H9 (cell line): ENCODE results near the gene TIFAB. TPM values are rescaled to one million over a fixed set of nuclear protein-coding genes. Genes with fewer than 3 reads are reported as not detected.
A peak's percentile ranks its signal among the peaks of the same experiment; 100 is the strongest.

Source experiments
- DNase-seq: peaks from one replicate; pipeline ENCODE4 v3.0.0-alpha.2; 2017
- H2AFZ ChIP-seq: one replicate; pipeline ENCODE4 v1.6.1; 2013; ENCODE audit warnings: mild to moderate bottlenecking, low read length, control low read depth, moderate library complexity
- H2AK5ac ChIP-seq: 2 replicates; pipeline ENCODE4 v1.6.1; 2013; ENCODE audit warnings: low read length, control low read depth, mixed read lengths; ENCODE audit not compliant: insufficient read length
- H2BK120ac ChIP-seq: one replicate; pipeline ENCODE4 v1.6.1; 2013; ENCODE audit warnings: low read depth, mild to moderate bottlenecking, low read length, control low read depth, inconsistent platforms; ENCODE audit not compliant: poor library complexity, severe bottlenecking
- H2BK12ac ChIP-seq: 2 replicates; pipeline ENCODE4 v1.6.1; 2013; ENCODE audit warnings: low read length, control low read depth, mixed read lengths, low read depth; ENCODE audit not compliant: insufficient read length
- H2BK15ac ChIP-seq: 2 replicates; pipeline ENCODE4 v1.6.1; 2013; ENCODE audit warnings: low read depth, low read length, control low read depth
- H2BK20ac ChIP-seq: one replicate; pipeline ENCODE4 v1.6.1; 2013; ENCODE audit warnings: low read depth, mild to moderate bottlenecking, low read length, control low read depth, inconsistent platforms; ENCODE audit not compliant: poor library complexity, severe bottlenecking
- H2BK5ac ChIP-seq: 2 replicates; pipeline ENCODE4 v1.6.1; 2013; ENCODE audit warnings: low read length, control low read depth, mixed read lengths; ENCODE audit not compliant: insufficient read length
- H3K14ac ChIP-seq: 2 replicates; pipeline ENCODE4 v1.6.1; 2013; ENCODE audit warnings: low read length, control low read depth; ENCODE audit not compliant: insufficient read depth
- H3K18ac ChIP-seq: 2 replicates; pipeline ENCODE4 v1.6.1; 2013; ENCODE audit warnings: low read depth, mild to moderate bottlenecking, mixed read lengths, low read length, control low read depth; ENCODE audit not compliant: insufficient read length
- H3K23ac ChIP-seq: 2 replicates; pipeline ENCODE4 v1.6.1; 2013; ENCODE audit warnings: low read length, control low read depth, mixed read lengths, low read depth; ENCODE audit not compliant: insufficient read length
- H3K23me2 ChIP-seq: 2 replicates; pipeline ENCODE4 v1.6.1; 2013; ENCODE audit warnings: low read depth, mild to moderate bottlenecking, mixed read lengths, low read length, control low read depth; ENCODE audit not compliant: insufficient read length, poor library complexity, severe bottlenecking
- H3K27ac ChIP-seq: 2 replicates; pipeline ENCODE4 v1.5.1; 2013; ENCODE audit warnings: low read length, control low read depth, mixed read lengths, low read depth; ENCODE audit not compliant: insufficient read length
- H3K27me3 ChIP-seq: 2 replicates; pipeline ENCODE4 v1.6.1; 2013; ENCODE audit warnings: low read length, control low read depth, inconsistent platforms; ENCODE audit not compliant: insufficient read depth
- H3K4ac ChIP-seq: 2 replicates; pipeline ENCODE4 v1.6.1; 2013; ENCODE audit warnings: low read depth, mild to moderate bottlenecking, control low read depth, inconsistent platforms, low read length, moderate library complexity
- H3K4me1 ChIP-seq: 2 replicates; pipeline ENCODE4 v1.6.1; 2013; ENCODE audit warnings: low read length, control low read depth, inconsistent platforms; ENCODE audit not compliant: insufficient read depth
- H3K4me2 ChIP-seq: 2 replicates; pipeline ENCODE4 v1.6.1; 2013; ENCODE audit warnings: low read length, control low read depth, mixed read lengths; ENCODE audit not compliant: insufficient read length, insufficient read depth
- H3K56ac ChIP-seq: 2 replicates; pipeline ENCODE4 v1.6.1; 2013; ENCODE audit warnings: low read depth, mild to moderate bottlenecking, mixed read lengths, low read length, control low read depth; ENCODE audit not compliant: insufficient read length
- H3K79me1 ChIP-seq: 2 replicates; pipeline ENCODE4 v1.6.1; 2013; ENCODE audit warnings: low read depth, mild to moderate bottlenecking, moderate library complexity, low read length, control low read depth, inconsistent platforms; ENCODE audit not compliant: insufficient read depth, poor library complexity, severe bottlenecking
- H3K79me2 ChIP-seq: 2 replicates; pipeline ENCODE4 v1.6.1; 2013; ENCODE audit warnings: low read length, control low read depth, inconsistent platforms; ENCODE audit not compliant: insufficient read depth
- H3K9ac ChIP-seq: 2 replicates; pipeline ENCODE4 v1.6.1; 2013; ENCODE audit warnings: low read length, control low read depth, mixed read lengths; ENCODE audit not compliant: insufficient read length; ENCODE audit errors: extremely low read depth
- H3K9me3 ChIP-seq: one replicate; pipeline ENCODE4 v1.6.1; 2013; ENCODE audit warnings: low read depth, low read length, inconsistent platforms; ENCODE audit not compliant: control insufficient read depth
- H3T11ph ChIP-seq: one replicate; pipeline ENCODE4 v1.6.1; 2013; ENCODE audit warnings: mild to moderate bottlenecking, low read length, control low read depth, inconsistent platforms
- H4K20me1 ChIP-seq: one replicate; pipeline ENCODE4 v1.6.1; 2013; ENCODE audit not compliant: control insufficient read depth, insufficient read length, insufficient read depth
- H4K5ac ChIP-seq: 2 replicates; pipeline ENCODE4 v1.6.1; 2013; ENCODE audit warnings: low read depth, mild to moderate bottlenecking, mixed read lengths, low read length, control low read depth; ENCODE audit not compliant: insufficient read length
- H4K8ac ChIP-seq: replicated peaks from 2 replicates; pipeline ENCODE4 v1.6.1; 2013; ENCODE audit warnings: low read length, control low read depth, mixed read lengths, low read depth; ENCODE audit not compliant: insufficient read length
- H4K91ac ChIP-seq: 2 replicates; pipeline ENCODE4 v1.6.1; 2013; ENCODE audit warnings: low read depth, mild to moderate bottlenecking, moderate library complexity, mixed read lengths, low read length, control low read depth; ENCODE audit not compliant: insufficient read length
- H3K27ac Mint-ChIP-seq, 3 experiments: 2 replicates in 2 of 3; 3 replicates in 1 of 3; pipeline ENCODE4 v1.8.0; 2020 to 2021; ENCODE audit warnings: mixed read lengths in 3 of 3, mild to moderate bottlenecking in 1 of 3, moderate library complexity in 1 of 3
- H3K27me3 Mint-ChIP-seq: 2 replicates; pipeline ENCODE4 v1.8.0; 2021; ENCODE audit warnings: low read depth, mild to moderate bottlenecking, moderate library complexity, mixed read lengths
- H3K36me3 Mint-ChIP-seq, 3 experiments: 2 replicates in 2 of 3; 3 replicates in 1 of 3; pipeline ENCODE4 v1.8.0; 2020 to 2021; ENCODE audit warnings: low read depth in 3 of 3, mixed read lengths in 3 of 3; ENCODE audit not compliant: insufficient read depth in 1 of 3
- H3K4me1 Mint-ChIP-seq, 2 experiments: 2 replicates each; pipeline ENCODE4 v1.8.0; 2020; ENCODE audit warnings: mixed read lengths in 2 of 2
- H3K4me3 Mint-ChIP-seq, 2 experiments: 2 replicates in 1 of 2; 3 replicates in 1 of 2; pipeline ENCODE4 v1.8.0; 2020 to 2021; ENCODE audit warnings: mild to moderate bottlenecking in 2 of 2, mixed read lengths in 2 of 2, moderate library complexity in 1 of 2
- H3K9me3 Mint-ChIP-seq, 2 experiments: 2 replicates in 1 of 2; 3 replicates in 1 of 2; pipeline ENCODE4 v1.8.0; 2020; ENCODE audit warnings: mild to moderate bottlenecking in 2 of 2, mixed read lengths in 2 of 2, moderate library complexity in 1 of 2
- WGBS: extraction: QIAGEN DNeasy Blood & Tissue Kit; methylation state at CpG from one replicate; pipeline ENCODE4 v1.1.7; 2013; ENCODE audit warnings: missing lambda C conversion rate, low lambda C conversion rate, mixed read lengths; ENCODE audit not compliant: insufficient read length; ENCODE audit errors: extremely low coverage; 5-methylcytosine and 5-hydroxymethylcytosine counted together
- total RNA-seq: library from RNA; stranded (reverse); gene quantifications from 2 replicates; pipeline ENCODE4 v1.2.1, GENCODE V29; 2021
- TF ChIP-seq, protein P1 (sequence below): fragments of 200-600 bp; sonication (generic); conservative IDR thresholded peaks from 3 replicates; pipeline ENCODE4 v1.8.0; 2021; ENCODE audit warnings: antibody characterized with exemption, mild to moderate bottlenecking

The TIFAB gene
- total RNA-seq, 1 experiment from 2014 or later, result not detected

DNA sequence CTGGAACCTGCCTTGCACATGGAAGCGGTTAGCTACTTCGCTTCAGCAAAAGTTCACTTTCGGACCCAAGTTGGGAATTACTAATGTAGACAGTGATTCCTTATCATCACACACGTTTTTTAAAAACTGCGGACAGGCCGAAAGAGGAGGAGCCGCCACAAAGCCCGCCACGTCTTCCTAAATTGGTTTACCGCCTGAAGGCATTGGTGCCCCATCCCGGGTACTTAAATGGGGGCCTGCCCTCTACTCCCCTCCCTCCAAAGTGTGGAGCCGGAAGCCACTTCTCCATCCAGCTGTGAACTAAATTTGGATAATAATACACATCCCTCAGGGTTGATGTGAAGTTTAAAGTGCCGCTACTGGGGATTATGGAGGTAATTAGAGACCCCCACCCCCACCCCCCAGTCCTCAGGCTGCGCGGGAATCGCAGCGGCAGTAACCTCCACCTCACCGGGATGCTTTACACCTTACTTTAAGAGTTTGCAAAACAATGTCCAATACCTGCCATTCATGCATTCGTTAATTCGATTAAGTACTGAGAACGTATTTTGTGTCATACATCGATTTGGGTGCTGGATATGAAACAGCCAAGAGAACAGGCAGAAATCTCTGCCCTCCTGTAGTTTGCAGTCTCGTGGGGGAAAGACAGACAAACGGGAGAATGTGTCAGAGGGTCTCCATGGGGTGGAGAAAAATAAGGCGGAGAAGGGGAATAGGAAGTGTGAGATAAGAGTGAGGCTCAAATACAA, 52.2 kb downstream of the TIFAB start:
- Histone ChIP-seq H2BK5ac (no peak overlapping the region), H3K23me2 (peaks cover 16% of the 10 kb centered on the region), H3K4me1 (peaks cover 13% of the 10 kb centered on the region; the same call in 1 of the 2 replicates), H2AFZ (no peak overlapping the region), H2BK12ac (no peak overlapping the region), H3K9ac (no peak overlapping the region), H3K79me1 (peaks cover 5% of the 10 kb centered on the region), H3K27me3 (peaks cover 25% of the 10 kb centered on the region; the same call in 1 of the 2 replicates), H4K5ac (no peak overlapping the region), H3K27ac (no peak overlapping the region), H3K9me3 (no peaks in the 10 kb centered on the region), H2BK120ac (no peak overlapping the region), H2BK20ac (no peak overlapping the region), H4K20me1 (peaks cover 2% of the 10 kb centered on the region), H3K56ac (no peak overlapping the region), H2AK5ac (no peak overlapping the region), H3K4me2 (peak overlapping the region; percentile 82), H4K91ac (no peak overlapping the region), H3K18ac (peak overlapping the region; percentile 35), H4K8ac (no peak overlapping the region), H3K4ac (no peak overlapping the region), H3T11ph (no peak overlapping the region), H3K14ac (no peak overlapping the region), H2BK15ac (no peak overlapping the region), H3K23ac (no peak overlapping the region), H3K79me2 (peaks cover 7% of the 10 kb centered on the region; the same call in 1 of the 2 replicates)
- Mint-ChIP-seq H3K27me3 (peaks cover 79% of the 10 kb centered on the region), H3K4me1 (peaks cover 46 to 51% of the 10 kb centered on the region in 2 experiments), H3K36me3 (peaks cover 0 to 2% (median under 1%) of the 10 kb centered on the region in 3 experiments; a peak in 3 of 7 replicates), H3K9me3 (peaks cover 2 to 4% of the 10 kb centered on the region in 2 experiments; a peak in 2 of 5 replicates), H3K4me3 (peak overlapping the region; percentile 75 to 87), H3K27ac (peak overlapping the region; percentile 21 to 92 (median 60); a peak in 5 of 7 replicates)
- no CpG with 5 or more reads among the region's 25 CpGs for WGBS
- DNase-seq, result peak; percentile 84
- TF ChIP-seq, protein P1, sequence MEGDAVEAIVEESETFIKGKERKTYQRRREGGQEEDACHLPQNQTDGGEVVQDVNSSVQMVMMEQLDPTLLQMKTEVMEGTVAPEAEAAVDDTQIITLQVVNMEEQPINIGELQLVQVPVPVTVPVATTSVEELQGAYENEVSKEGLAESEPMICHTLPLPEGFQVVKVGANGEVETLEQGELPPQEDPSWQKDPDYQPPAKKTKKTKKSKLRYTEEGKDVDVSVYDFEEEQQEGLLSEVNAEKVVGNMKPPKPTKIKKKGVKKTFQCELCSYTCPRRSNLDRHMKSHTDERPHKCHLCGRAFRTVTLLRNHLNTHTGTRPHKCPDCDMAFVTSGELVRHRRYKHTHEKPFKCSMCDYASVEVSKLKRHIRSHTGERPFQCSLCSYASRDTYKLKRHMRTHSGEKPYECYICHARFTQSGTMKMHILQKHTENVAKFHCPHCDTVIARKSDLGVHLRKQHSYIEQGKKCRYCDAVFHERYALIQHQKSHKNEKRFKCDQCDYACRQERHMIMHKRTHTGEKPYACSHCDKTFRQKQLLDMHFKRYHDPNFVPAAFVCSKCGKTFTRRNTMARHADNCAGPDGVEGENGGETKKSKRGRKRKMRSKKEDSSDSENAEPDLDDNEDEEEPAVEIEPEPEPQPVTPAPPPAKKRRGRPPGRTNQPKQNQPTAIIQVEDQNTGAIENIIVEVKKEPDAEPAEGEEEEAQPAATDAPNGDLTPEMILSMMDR, result no peak
